SK-N-MC (cell line): ENCODE results near the gene PSMC4.

ENCODE experiments used
- EZH2 ChIP-seq: fragments of 200-600 bp; sonication (generic); IDR thresholded peaks from one replicate; pipeline ENCODE4 v1.6.1; 2017; ENCODE audit warnings: antibody characterized with exemption
- FOXP2 ChIP-seq: optimal IDR thresholded peaks from 2 replicates; pipeline ENCODE3; 2011; ENCODE audit warnings: mild to moderate bottlenecking, moderate library complexity; ENCODE audit not compliant: insufficient read depth; ENCODE audit errors: extremely low read length, control extremely low read depth
- POLR2AphosphoS5 ChIP-seq: IDR thresholded peaks from 2 replicates; pipeline ENCODE4 v1.6.1; 2012; ENCODE audit warnings: mild to moderate bottlenecking, low read depth, low read length, borderline replicate concordance

DNA sequence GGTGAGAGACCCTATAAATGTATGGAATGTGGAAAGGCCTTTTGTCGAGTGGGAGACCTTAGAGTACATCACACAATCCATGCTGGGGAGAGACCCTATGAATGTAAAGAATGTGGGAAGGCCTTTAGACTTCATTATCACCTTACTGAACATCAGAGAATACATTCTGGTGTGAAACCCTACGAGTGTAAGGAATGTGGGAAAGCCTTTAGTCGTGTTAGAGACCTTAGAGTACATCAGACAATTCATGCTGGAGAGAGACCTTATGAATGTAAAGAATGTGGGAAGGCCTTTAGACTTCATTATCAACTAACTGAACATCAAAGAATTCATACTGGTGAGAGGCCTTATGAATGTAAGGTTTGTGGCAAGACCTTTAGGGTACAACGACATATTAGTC, 43.0 kb downstream of the PSMC4 start:
- TF ChIP-seq POLR2AphosphoS5 = no peak
- no peak for TF ChIP-seq EZH2
- TF ChIP-seq FOXP2 = no peak
